Adrenal gland (tissue), 12 donors: Measurements from ENCODE around the gene MSMB. TPM values are rescaled to one million over a fixed set of nuclear protein-coding genes. Genes with fewer than 3 reads are reported as not detected.
A peak's percentile ranks its signal among the peaks of the same experiment; 100 is the strongest.

ENCODE experiments used
- DNase-seq, 7 donors: peaks; one replicate each; pipeline ENCODE4 v3.0.0-alpha.2; 2019 to 2020
- H3K27ac ChIP-seq, 5 donors: fragments of 200-600 bp; sonication (generic) in 4 of 5; 1 replicate in 3 of 5; 2 replicates in 2 of 5; pipeline versions ENCODE4 v1.5.1 to v1.8.0; 2016 to 2020; ENCODE audit warnings: mild to moderate bottlenecking in 1 of 5
- H3K27me3 ChIP-seq: fragments of 200-600 bp; 2 replicates; pipeline ENCODE4 v1.8.0; 2021
- H3K36me3 ChIP-seq, 2 donors: fragments of 200-600 bp; replicated peaks in 1 of 2; 1 replicate in 1 of 2; 2 replicates in 1 of 2; pipeline versions ENCODE4 v1.5.1 to v1.8.0; 2018 to 2022
- H3K4me1 ChIP-seq, 2 donors: fragments of 200-600 bp; replicated peaks in 1 of 2; 1 replicate in 1 of 2; 2 replicates in 1 of 2; pipeline versions ENCODE4 v1.5.1 to v1.8.0; 2018 to 2021
- H3K4me3 ChIP-seq, 4 donors: fragments of 200-600 bp; sonication (generic) in 3 of 4; one replicate each; pipeline ENCODE4 v1.5.1; 2016 to 2018
- H3K9me3 ChIP-seq, 3 donors: fragments of 200-600 bp; sonication (generic) in 1 of 3; replicated peaks in 1 of 3; 1 replicate in 2 of 3; 2 replicates in 1 of 3; pipeline versions ENCODE4 v1.5.1 to v1.8.0; 2016 to 2021
- CTCF ChIP-seq, 6 experiments: fragments of 450-650 bp in 4 of 6; fragments of 200-600 bp in 2 of 6; sonication (generic) in 1 of 6; IDR thresholded peaks; 1 replicate in 5 of 6; 2 replicates in 1 of 6; pipeline versions ENCODE4 v1.5.1 to v1.8.0; 2016 to 2021; ENCODE audit warnings: antibody characterized with exemption in 6 of 6, mild to moderate bottlenecking in 2 of 6, moderate library complexity in 1 of 6
- POLR2A ChIP-seq, 2 donors: fragments of 450-650 bp; IDR thresholded peaks; one replicate each; pipeline ENCODE4 v1.6.1; 2017; ENCODE audit warnings: antibody characterized with exemption in 2 of 2, mild to moderate bottlenecking in 2 of 2, moderate library complexity in 1 of 2
- WGBS, 4 donors: extraction: QIAGEN DNeasy Blood & Tissue Kit in 2 of 4; methylation state at CpG; one replicate each; pipeline versions ENCODE4 v1.1.5 to v1.1.7; 2013 to 2017; 5-methylcytosine and 5-hydroxymethylcytosine counted together
- intact Hi-C, 2 donors: fragments of 100-400 bp; cut with DNase I; formaldehyde crosslinking; loops; one replicate each; pipeline versions ENCODE4 v1.14.1 to v1.15.0; 2022 to 2023
- polyA plus RNA-seq, 3 donors: library from polyadenylated mRNA; stranded (reverse); fragments of 200-250 nt in 2 of 3; fragments of 350-450 nt in 1 of 3; fragmentation: Illumina TruSeq in 1 of 3; extraction: RNeasy Lipid Tissue Mini Kit (QIAGEN cat#74804) in 1 of 3; gene quantifications; one replicate each; pipeline ENCODE4 v1.2.3, GENCODE V29; 2013 to 2014
- total RNA-seq, 9 donors: library from RNA; depleted of rRNA in 4 of 9; stranded (reverse); fragments of >200 nt in 4 of 9; fragments of 120-200 nt in 1 of 9; fragmentation: NEBNext Ultra II Directional in 1 of 9; extraction: Animal tissue kit (Norgen Biotek cat#: 25700) in 1 of 9; gene quantifications; one replicate each; pipeline versions ENCODE4 v1.1.0 to v1.2.4, GENCODE V29; 2013 to 2023
- donor health status: healthy with polysubstance abuse.
- donor health status: Bipolar disorder and iron deficiency.
- donor health status: DM: yes; HTN: yes; CAD: no.
- donor health status: DM: no; HTN: no; CAD: no.
- donor health status: DM: no; HTN: no; CAD: no.
- donor health status: DM: yes; HTN: yes; CAD: no.

Gene MSMB
- total and polyA plus RNA-seq, 12 donors = not detected

GRCh38 chr10:46014683-46015405, 31.2 kb downstream of the MSMB start:
- WGBS, 4 donors = 82 to 87% (median 85%) methylated on average over 5 of the region's 5 CpGs
- Histone ChIP-seq H3K9me3 (no peaks in the 10 kb centered on the region), H3K27me3 (no peaks in the 10 kb centered on the region), H3K4me1 (peaks cover 17 to 36% of the 10 kb centered on the region in 2 donors), H3K4me3 (no peak overlapping the region), H3K27ac (peak overlapping the region in 2 of 5 donors; percentile 58 to 67), H3K36me3 (peaks cover 0 to 53% of the 10 kb centered on the region in 2 donors)
- intact Hi-C loops = no loop called here
- TF ChIP-seq POLR2A (IDR thresholded peaks at IDR 0.05) (no peak), CTCF (IDR thresholded peaks at IDR 0.05) (no peak)
- no peak for DNase-seq

- TF ChIP-seq CTCF (IDR thresholded peaks at IDR 0.05) = no peak
- no peak for TF ChIP-seq POLR2A (IDR thresholded peaks at IDR 0.05)
- Histone ChIP-seq H3K27ac (peak overlapping the region in 1 of 5 donors; percentile 46), H3K36me3 (peaks cover 0 to 60% of the 10 kb centered on the region in 2 donors), H3K27me3 (no peaks in the 10 kb centered on the region), H3K9me3 (no peaks in the 10 kb centered on the region), H3K4me1 (peaks cover 11 to 29% of the 10 kb centered on the region in 2 donors), H3K4me3 (no peak overlapping the region)
- intact Hi-C loops = no loop called here
- 92 to 98% (median 95%) methylated on average over 5 of the region's 5 CpGs for WGBS, 4 donors
- no peak for DNase-seq
Observed at GRCh38 chr10:46014206-46014605, 31.9 kb downstream of the MSMB start.

- intact Hi-C loops = no loop called here
- DNase-seq = no peak
- WGBS, 4 donors = 84 to 93% (median 89%) methylated on average over 3 of the region's 3 CpGs
- H3K36me3 ChIP-seq = peaks cover 0 to 74% of the 10 kb centered on the region in 2 donors
- no peak for TF ChIP-seq CTCF (IDR thresholded peaks at IDR 0.05)
- TF ChIP-seq POLR2A (IDR thresholded peaks at IDR 0.05) = no peak
- peaks cover 6 to 15% of the 10 kb centered on the region in 2 donors for H3K4me1 ChIP-seq
- H3K27ac ChIP-seq = no peak overlapping the region
- no peaks in the 10 kb centered on the region for H3K27me3 ChIP-seq
- no peak overlapping the region for H3K4me3 ChIP-seq
- no peaks in the 10 kb centered on the region for H3K9me3 ChIP-seq
Observed at GRCh38 chr10:46012746-46013145, 33.3 kb downstream of the MSMB start.

GRCh38 chr10:46006219-46006618, 39.9 kb downstream of the MSMB start:
- H3K4me1 ChIP-seq = peaks cover 0 to 9% of the 10 kb centered on the region in 2 donors
- peaks cover 0 to 92% of the 10 kb centered on the region in 2 donors for H3K36me3 ChIP-seq
- intact Hi-C loops = no loop called here
- no peak for TF ChIP-seq POLR2A (IDR thresholded peaks at IDR 0.05)
- TF ChIP-seq CTCF (IDR thresholded peaks at IDR 0.05) = no peak
- 57 to 85% (median 75%) methylated on average over 3 of the region's 3 CpGs for WGBS, 4 donors
- H3K9me3 ChIP-seq = no peaks in the 10 kb centered on the region
- DNase-seq = no peak
- H3K27ac ChIP-seq = peak overlapping the region in 2 of 5 donors; percentile 6 to 45
- H3K27me3 ChIP-seq = no peaks in the 10 kb centered on the region
- no peak overlapping the region for H3K4me3 ChIP-seq
